Glutamatergic neuron (in vitro differentiated cells): Measurements from ENCODE around the gene EEFSEC. TPM values are rescaled to one million over a fixed set of nuclear protein-coding genes. Genes with fewer than 3 reads are reported as not detected.
A peak's percentile ranks its signal among the peaks of the same experiment; 100 is the strongest.

Experiments
- DNase-seq: peaks from one replicate; pipeline ENCODE4 v3.0.0; 2022
- H3K27ac Mint-ChIP-seq: one replicate; pipeline ENCODE4 v1.8.0; 2020; ENCODE audit warnings: mild to moderate bottlenecking, mixed read lengths, inconsistent platforms; ENCODE audit not compliant: unreplicated experiment
- H3K27me3 Mint-ChIP-seq: one replicate; pipeline ENCODE4 v1.8.0; 2020; ENCODE audit warnings: mild to moderate bottlenecking, moderate library complexity, mixed read lengths, inconsistent platforms; ENCODE audit not compliant: unreplicated experiment
- H3K36me3 Mint-ChIP-seq: one replicate; pipeline ENCODE4 v1.8.0; 2020; ENCODE audit warnings: mild to moderate bottlenecking, mixed read lengths, inconsistent platforms; ENCODE audit not compliant: unreplicated experiment
- H3K4me1 Mint-ChIP-seq: one replicate; pipeline ENCODE4 v1.8.0; 2020; ENCODE audit warnings: mild to moderate bottlenecking, low read depth, mixed read lengths, inconsistent platforms; ENCODE audit not compliant: unreplicated experiment
- H3K4me3 Mint-ChIP-seq: one replicate; pipeline ENCODE4 v1.8.0; 2020; ENCODE audit warnings: mild to moderate bottlenecking, mixed read lengths, inconsistent platforms; ENCODE audit not compliant: unreplicated experiment
- H3K9me3 Mint-ChIP-seq: one replicate; pipeline ENCODE4 v1.8.0; 2020; ENCODE audit warnings: mild to moderate bottlenecking, moderate library complexity, mixed read lengths, inconsistent platforms; ENCODE audit not compliant: unreplicated experiment
- total RNA-seq: library from RNA; stranded (reverse); fragmentation: NEBNext Ultra II Directional; extraction: Animal tissue kit (Norgen Biotek cat#: 25700); gene quantifications from one replicate; pipeline ENCODE4 v1.2.1, GENCODE V29; 2021; ENCODE audit not compliant: unreplicated experiment
- TF ChIP-seq, protein P1 (sequence below): fragments of 200-600 bp; sonication (generic); IDR thresholded peaks from one replicate; pipeline ENCODE4 v1.5.0; 2021; ENCODE audit not compliant: partially characterized antibody, unreplicated experiment

EEFSEC gene
- total RNA-seq, 1 donor from 2014 or later = 8.3 TPM

DNA sequence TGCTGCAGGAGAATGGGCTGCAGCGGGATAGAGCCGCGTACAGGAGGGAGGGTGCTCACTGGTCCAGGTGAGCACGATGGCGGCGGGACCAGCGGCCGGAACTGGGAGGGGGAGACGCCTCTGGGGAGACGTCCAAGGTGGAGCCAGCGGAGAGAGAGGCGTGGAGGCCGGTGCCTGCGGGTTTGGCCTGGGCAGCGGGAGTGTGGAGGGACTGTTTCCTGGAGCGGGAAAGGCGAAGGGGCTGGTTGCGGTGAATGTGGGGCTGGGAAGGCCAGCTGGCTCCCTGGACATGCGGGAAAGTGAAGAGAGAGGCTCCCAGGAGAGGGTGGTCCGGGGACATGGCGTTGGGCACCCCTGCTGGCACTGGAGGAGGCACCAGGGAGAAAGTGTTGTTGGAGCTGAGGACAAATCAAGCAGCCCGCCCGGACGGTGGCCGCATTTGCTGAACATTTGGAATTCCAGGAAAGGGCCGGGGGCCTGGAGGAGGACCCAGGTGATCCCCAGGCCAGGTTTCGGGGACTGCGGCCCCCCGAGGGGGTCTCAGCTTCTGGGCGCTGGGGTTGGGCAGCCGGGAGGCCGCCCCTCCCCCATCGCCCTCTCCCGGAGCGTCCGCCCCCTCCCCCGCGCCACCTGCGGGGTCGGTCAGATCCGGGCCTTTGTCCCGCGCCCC, 279.2 kb downstream of the EEFSEC start:
- peaks cover 15% of the 10 kb centered on the region for H3K9me3 Mint-ChIP-seq
- no peak overlapping the region for H3K27ac Mint-ChIP-seq
- TF ChIP-seq, protein P1, sequence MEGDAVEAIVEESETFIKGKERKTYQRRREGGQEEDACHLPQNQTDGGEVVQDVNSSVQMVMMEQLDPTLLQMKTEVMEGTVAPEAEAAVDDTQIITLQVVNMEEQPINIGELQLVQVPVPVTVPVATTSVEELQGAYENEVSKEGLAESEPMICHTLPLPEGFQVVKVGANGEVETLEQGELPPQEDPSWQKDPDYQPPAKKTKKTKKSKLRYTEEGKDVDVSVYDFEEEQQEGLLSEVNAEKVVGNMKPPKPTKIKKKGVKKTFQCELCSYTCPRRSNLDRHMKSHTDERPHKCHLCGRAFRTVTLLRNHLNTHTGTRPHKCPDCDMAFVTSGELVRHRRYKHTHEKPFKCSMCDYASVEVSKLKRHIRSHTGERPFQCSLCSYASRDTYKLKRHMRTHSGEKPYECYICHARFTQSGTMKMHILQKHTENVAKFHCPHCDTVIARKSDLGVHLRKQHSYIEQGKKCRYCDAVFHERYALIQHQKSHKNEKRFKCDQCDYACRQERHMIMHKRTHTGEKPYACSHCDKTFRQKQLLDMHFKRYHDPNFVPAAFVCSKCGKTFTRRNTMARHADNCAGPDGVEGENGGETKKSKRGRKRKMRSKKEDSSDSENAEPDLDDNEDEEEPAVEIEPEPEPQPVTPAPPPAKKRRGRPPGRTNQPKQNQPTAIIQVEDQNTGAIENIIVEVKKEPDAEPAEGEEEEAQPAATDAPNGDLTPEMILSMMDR = no peak
- H3K27me3 Mint-ChIP-seq = peaks cover 17% of the 10 kb centered on the region
- H3K4me1 Mint-ChIP-seq = peaks cover 15% of the 10 kb centered on the region
- H3K4me3 Mint-ChIP-seq = peak overlapping the region; percentile 81
- H3K36me3 Mint-ChIP-seq = no peaks in the 10 kb centered on the region
- DNase-seq = peak; percentile 39

DNA sequence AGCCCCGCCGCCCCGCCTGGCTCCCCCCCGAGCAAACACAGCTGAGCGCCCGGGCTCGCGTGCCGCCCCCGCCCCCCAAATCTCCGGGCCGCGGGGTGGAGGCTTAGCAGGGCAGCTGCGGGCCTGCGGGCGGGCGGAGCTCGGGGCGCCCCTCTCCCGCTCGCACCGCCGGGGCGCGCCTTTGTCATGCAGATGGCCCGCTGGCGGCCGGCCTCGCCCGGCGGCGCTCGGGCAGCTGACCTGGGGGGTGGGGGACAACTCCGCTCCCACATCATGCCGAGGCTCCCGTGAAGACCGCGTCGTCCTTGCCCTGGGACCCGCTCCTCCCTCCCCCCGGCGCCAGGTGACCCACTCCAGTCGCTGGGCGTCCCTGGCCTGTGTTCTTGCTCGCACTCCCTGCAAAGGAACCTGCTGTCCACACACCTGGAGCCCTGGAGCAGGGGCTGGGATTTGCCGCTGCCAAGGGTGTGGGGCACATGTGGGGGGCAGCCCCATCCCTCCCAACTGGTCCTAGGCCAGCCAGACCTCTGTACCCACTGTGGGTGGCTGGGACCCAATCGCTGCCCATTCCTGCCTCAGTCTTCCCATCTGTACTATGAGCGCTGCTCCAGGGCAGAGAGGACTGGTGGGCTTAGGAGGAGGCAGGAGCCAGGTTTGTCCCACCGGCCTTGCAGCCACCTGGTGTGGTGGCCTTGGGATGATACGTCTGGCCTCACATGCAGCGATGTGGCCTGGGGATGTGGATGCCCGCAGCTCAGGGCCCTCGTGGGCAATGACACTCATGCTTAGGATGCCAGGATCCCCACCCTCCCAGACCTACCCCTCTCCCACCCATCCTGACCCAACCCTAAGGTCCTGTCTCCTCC, 279.9 kb downstream of the EEFSEC start:
- peaks cover 17% of the 10 kb centered on the region for H3K27me3 Mint-ChIP-seq
- no peaks in the 10 kb centered on the region for H3K36me3 Mint-ChIP-seq
- peak; percentile 60 for DNase-seq
- H3K9me3 Mint-ChIP-seq = peaks cover 14% of the 10 kb centered on the region
- H3K4me1 Mint-ChIP-seq = peaks cover 9% of the 10 kb centered on the region
- peak overlapping the region; percentile 55 for H3K4me3 Mint-ChIP-seq
- TF ChIP-seq, protein P1 = no peak
- no peak overlapping the region for H3K27ac Mint-ChIP-seq

DNA sequence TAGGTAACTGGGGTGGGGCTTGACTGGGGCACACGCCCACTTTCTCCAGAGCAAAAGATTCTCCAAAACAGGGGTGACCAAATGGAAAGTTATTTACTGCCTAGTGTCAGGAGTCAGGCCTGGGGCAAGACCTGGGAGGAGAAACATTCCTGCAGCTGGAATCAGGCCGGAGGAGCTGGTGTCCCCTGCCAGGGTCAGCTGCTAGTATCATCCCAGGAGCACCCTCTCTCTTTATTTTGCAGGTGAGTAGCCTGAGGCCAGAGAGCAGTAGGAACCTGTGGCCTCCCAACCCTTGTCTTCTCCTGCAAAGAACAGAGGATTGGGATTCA, 280.5 kb downstream of the EEFSEC start:
- peaks cover 7% of the 10 kb centered on the region for H3K4me1 Mint-ChIP-seq
- H3K27me3 Mint-ChIP-seq = peaks cover 17% of the 10 kb centered on the region
- DNase-seq = peak; percentile 7
- TF ChIP-seq, protein P1 = no peak
- H3K36me3 Mint-ChIP-seq = no peaks in the 10 kb centered on the region
- no peak overlapping the region for H3K4me3 Mint-ChIP-seq
- no peak overlapping the region for H3K27ac Mint-ChIP-seq
- peaks cover 13% of the 10 kb centered on the region for H3K9me3 Mint-ChIP-seq

DNA sequence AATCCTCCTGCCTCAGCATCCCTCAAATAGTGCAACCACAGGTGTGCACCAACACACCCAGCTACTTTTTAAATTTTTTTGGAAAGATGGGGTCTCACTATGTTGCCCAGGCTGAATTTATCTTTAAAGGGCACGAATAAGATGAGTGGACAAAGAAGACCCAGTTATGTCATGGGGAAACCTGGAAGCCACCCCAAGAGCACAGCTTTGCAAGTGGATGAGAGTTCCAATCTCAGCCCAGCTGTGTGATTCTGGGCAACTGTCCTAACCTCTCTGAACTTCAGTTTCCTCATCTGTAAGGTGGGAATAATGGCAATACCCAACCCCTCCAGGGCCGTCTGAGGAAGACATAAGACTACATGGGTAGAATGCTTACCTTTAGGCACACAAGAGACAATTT, 281.2 kb downstream of the EEFSEC start:
- Mint-ChIP-seq H3K4me1 (peaks cover 7% of the 10 kb centered on the region), H3K9me3 (peaks cover 15% of the 10 kb centered on the region), H3K36me3 (no peaks in the 10 kb centered on the region), H3K27me3 (peaks cover 20% of the 10 kb centered on the region), H3K27ac (no peak overlapping the region), H3K4me3 (no peak overlapping the region)
- TF ChIP-seq, protein P1 = no peak
- no peak for DNase-seq

DNA sequence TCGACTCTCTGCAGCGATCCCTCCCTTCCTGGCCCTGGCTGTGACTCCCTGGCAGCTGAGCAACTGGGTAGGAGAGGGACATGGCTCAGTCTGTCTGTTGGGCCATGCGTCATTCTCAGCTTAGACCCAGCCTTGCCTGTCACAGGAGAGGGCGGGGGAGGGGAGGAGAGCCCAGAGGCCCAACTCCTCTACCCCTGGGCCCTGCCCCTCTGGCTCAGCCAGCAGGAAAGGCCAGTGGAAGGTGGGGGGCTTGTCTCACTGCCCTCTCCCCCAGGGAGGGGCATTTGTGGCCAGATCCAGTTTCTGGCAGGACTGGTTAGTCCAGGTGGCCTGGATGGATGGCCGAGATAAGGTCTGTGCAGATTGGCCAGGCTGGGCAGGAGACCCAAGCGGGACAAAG, 281.8 kb downstream of the EEFSEC start:
- Mint-ChIP-seq H3K36me3 (no peaks in the 10 kb centered on the region), H3K27ac (no peak overlapping the region), H3K9me3 (peaks cover 15% of the 10 kb centered on the region), H3K27me3 (peaks cover 20% of the 10 kb centered on the region), H3K4me1 (peaks cover 6% of the 10 kb centered on the region), H3K4me3 (no peak overlapping the region)
- DNase-seq = peak; percentile 29
- TF ChIP-seq, protein P1 = no peak
